ENCODE data around the gene SURF1. TPM values are rescaled to one million over a fixed set of nuclear protein-coding genes. Genes with fewer than 3 reads are reported as not detected.
"Not testable (repeated sequence)": the region's sequence is repeated elsewhere in the genome, so short reads cannot be mapped to it uniquely, and the experiment has no call there.

The SURF1 gene
- total and polyA plus RNA-seq, 10 of the 15 experiments (the other 5 are each of a cell fraction or from before 2014, with no cell fraction given), result 17.9 to 46.4 (median 29.6) TPM

DNA sequence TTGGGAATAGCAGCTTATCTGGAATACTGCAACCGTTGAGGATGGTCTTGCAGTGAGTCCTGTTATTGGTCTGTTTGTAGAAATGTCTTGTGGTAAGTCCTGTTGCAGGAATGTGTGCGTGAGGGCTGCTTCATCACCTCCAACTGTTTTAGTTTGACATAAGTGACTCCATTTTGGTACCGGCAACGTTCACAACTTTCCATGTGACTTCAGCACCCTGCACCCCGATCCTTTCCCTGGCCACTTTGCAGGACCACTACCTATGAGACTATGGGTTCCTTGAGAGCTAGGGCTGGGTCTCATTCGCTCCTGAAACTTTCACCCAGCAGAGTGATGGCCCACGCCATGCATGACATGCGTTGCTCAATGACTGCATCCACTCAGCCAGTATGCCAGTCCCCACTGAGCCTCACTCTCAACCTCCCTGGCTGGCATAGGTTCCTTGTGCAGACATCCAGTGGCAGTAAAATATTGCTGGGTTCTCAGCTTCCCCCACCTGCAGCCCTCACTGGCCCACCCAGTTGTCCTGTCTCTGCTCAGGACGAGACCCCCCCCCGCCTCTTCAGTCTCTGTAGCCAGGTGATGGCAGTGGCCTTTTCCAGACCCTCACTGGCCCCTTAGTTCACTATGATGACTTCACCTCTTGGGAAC, 28.3 kb downstream of the SURF1 start:
- ChIA-PET SMC1A (ENCODE audit: uncharacterized antibody, unreplicated experiment) (no interaction called here), CTCF (no interaction called here), POLR2A (no interaction called here), RAD21 (ENCODE audit: unreplicated experiment) (no interaction called here)
- Histone ChIP-seq H3K4me1 (ENCODE audit: control insufficient read depth, insufficient read depth, low read length) (no peaks in the 10 kb centered on the region; the same call in 1 of the 2 replicates), H3K79me2 (ENCODE audit: control insufficient read depth, insufficient read depth, low read length) (no peaks in the 10 kb centered on the region; the same call in 1 of the 2 replicates), H3K36me3 (ENCODE audit: control insufficient read depth in 2 of 2, insufficient read depth in 2 of 2, low read length in 1 of 2) (peaks cover 11 to 14% of the 10 kb centered on the region in 2 experiments; a peak in 3 of 4 replicates), H3K27me3 (replicated peaks in 1 of 2; ENCODE audit: control insufficient read depth in 2 of 2, insufficient read depth in 2 of 2, low read length in 1 of 2) (no peaks in the 10 kb centered on the region), H2AFZ (ENCODE audit: control insufficient read depth, low read depth, low read length) (no peak overlapping the region), H3K9me3 (replicated peaks; ENCODE audit: control insufficient read depth, insufficient read depth, low read length) (no peaks in the 10 kb centered on the region; the same call in 2 of the 3 replicates), H3K4me3 (no peak overlapping the region), H3K4me2 (ENCODE audit: control insufficient read depth, insufficient read depth) (no peak overlapping the region), H3K9ac (ENCODE audit: control insufficient read depth, insufficient read depth, low read length) (no peak overlapping the region), H3K27ac (ENCODE audit: control insufficient read depth, insufficient read depth) (no peak overlapping the region), H4K20me1 (ENCODE audit: control insufficient read depth, insufficient read depth) (no peaks in the 10 kb centered on the region)
- FAIRE-seq (no peak), ATAC-seq (no peak), DNase-seq (ENCODE audit: low read depth, low spot score) (no peak)
- 81% methylated on average over 10 of the region's 10 CpGs for WGBS (ENCODE audit: insufficient coverage, insufficient replicate concordance, low lambda C conversion rate, missing lambda C conversion rate)
- intact Hi-C loops (cut with micrococcal nuclease; ENCODE audit: unreplicated experiment), result loop anchor here (10.0 kb wide), 1 partner anchor 143 kb away; no protein-coding TSS in a partner anchor
- in situ Hi-C loops (cut with MboI), result no loop called here
- no peak for TF ChIP-seq CHD1 (IDR thresholded peaks at IDR 0.05; ENCODE audit: low read depth, low read length)
- TF ChIP-seq POLR2A (IDR thresholded peaks at IDR 0.05; ENCODE audit: low read depth, low read length), result peak; percentile 54; the same call in 1 of the 2 replicates
- TF ChIP-seq POLR2AphosphoS5 (IDR thresholded peaks at IDR 0.05; ENCODE audit: low read length), result peak; percentile 42; the same call in 1 of the 2 replicates
- BruUV-seq (replicated peaks), result no TSS peak

DNA sequence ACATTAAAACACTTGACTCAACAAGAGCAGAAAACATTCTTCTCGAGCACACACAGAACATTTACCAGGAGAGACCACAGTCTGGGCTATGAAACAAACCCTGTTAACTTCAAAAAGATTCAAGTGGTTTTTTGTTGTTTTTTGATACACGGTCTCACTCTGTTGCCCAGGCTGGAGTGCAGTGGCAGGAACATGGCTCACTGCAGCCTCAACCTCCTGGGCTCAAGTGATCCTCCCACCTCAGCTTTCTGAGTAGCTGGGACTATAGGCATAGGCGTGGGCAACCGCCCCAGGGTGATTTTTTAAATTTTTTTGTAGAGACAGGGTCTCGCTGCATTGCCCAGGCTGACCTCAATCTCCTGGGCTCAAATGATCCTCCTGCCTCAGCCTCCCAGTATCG, 29.3 kb downstream of the SURF1 start:
- BruUV-seq (replicated peaks); H3K27ac ChIP-seq (ENCODE audit: control insufficient read depth, insufficient read depth); H3K4me3 ChIP-seq; FAIRE-seq; H3K36me3 ChIP-seq (ENCODE audit: control insufficient read depth in 2 of 2, insufficient read depth in 2 of 2, low read length in 1 of 2); H4K20me1 ChIP-seq (ENCODE audit: control insufficient read depth, insufficient read depth); POLR2A ChIA-PET; H3K9ac ChIP-seq (ENCODE audit: control insufficient read depth, insufficient read depth, low read length); SMC1A ChIA-PET (ENCODE audit: uncharacterized antibody, unreplicated experiment); H3K79me2 ChIP-seq (ENCODE audit: control insufficient read depth, insufficient read depth, low read length); CTCF ChIA-PET; H3K4me2 ChIP-seq (ENCODE audit: control insufficient read depth, insufficient read depth); RAD21 ChIA-PET (ENCODE audit: unreplicated experiment); ATAC-seq; in situ Hi-C loops (cut with MboI); H3K27me3 ChIP-seq (replicated peaks in 1 of 2; ENCODE audit: control insufficient read depth in 2 of 2, insufficient read depth in 2 of 2, low read length in 1 of 2); DNase-seq (ENCODE audit: low read depth, low spot score); H2AFZ ChIP-seq (ENCODE audit: control insufficient read depth, low read depth, low read length); H3K9me3 ChIP-seq (replicated peaks; ENCODE audit: control insufficient read depth, insufficient read depth, low read length); H3K4me1 ChIP-seq (ENCODE audit: control insufficient read depth, insufficient read depth, low read length): not testable (repeated sequence)
- WGBS (ENCODE audit: insufficient coverage, insufficient replicate concordance, low lambda C conversion rate, missing lambda C conversion rate), result 96% methylated on average over 6 of the region's 6 CpGs
- intact Hi-C loops (cut with micrococcal nuclease; ENCODE audit: unreplicated experiment), result loop anchor here (10.0 kb wide), 1 partner anchor 142 kb away; no protein-coding TSS in a partner anchor
